PC-9 (cell line): Measurements from ENCODE around the gene TVP23A.

Experiments
- EZH2 ChIP-seq: fragments of 200-600 bp; sonication (generic); IDR thresholded peaks from 2 replicates; pipeline ENCODE4 v1.8.0; 2017; ENCODE audit warnings: antibody characterized with exemption, low read depth
- TF ChIP-seq, protein P1 (sequence below): fragments of 200-600 bp; sonication (generic); conservative IDR thresholded peaks from 2 replicates; pipeline ENCODE4 v1.6.1; 2017; ENCODE audit warnings: mixed run types, antibody characterized with exemption, mild to moderate bottlenecking, moderate library complexity

DNA sequence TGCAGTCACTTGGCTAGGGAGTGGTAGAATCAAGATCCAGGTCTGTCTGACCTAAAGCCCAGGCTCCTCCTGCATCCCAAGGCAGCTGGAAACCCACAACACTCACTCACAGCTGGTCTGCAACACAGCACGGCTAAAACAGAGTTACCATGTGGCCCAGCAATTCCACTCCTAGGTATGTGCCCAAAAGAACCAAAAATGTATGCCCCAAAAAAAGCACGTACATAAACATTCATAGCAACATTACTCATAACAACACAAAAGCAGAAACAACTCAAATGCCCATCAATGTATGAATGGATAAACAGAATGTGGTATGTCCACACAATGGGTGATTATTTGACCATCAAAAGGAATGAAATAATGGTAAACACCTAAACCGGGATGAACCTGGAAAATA, 8.9 kb downstream of the TVP23A start:
- TF ChIP-seq, protein P1, sequence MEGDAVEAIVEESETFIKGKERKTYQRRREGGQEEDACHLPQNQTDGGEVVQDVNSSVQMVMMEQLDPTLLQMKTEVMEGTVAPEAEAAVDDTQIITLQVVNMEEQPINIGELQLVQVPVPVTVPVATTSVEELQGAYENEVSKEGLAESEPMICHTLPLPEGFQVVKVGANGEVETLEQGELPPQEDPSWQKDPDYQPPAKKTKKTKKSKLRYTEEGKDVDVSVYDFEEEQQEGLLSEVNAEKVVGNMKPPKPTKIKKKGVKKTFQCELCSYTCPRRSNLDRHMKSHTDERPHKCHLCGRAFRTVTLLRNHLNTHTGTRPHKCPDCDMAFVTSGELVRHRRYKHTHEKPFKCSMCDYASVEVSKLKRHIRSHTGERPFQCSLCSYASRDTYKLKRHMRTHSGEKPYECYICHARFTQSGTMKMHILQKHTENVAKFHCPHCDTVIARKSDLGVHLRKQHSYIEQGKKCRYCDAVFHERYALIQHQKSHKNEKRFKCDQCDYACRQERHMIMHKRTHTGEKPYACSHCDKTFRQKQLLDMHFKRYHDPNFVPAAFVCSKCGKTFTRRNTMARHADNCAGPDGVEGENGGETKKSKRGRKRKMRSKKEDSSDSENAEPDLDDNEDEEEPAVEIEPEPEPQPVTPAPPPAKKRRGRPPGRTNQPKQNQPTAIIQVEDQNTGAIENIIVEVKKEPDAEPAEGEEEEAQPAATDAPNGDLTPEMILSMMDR, result no peak
- TF ChIP-seq EZH2, result no peak
